ENCODE measurements around the gene MEGF11.

DNA sequence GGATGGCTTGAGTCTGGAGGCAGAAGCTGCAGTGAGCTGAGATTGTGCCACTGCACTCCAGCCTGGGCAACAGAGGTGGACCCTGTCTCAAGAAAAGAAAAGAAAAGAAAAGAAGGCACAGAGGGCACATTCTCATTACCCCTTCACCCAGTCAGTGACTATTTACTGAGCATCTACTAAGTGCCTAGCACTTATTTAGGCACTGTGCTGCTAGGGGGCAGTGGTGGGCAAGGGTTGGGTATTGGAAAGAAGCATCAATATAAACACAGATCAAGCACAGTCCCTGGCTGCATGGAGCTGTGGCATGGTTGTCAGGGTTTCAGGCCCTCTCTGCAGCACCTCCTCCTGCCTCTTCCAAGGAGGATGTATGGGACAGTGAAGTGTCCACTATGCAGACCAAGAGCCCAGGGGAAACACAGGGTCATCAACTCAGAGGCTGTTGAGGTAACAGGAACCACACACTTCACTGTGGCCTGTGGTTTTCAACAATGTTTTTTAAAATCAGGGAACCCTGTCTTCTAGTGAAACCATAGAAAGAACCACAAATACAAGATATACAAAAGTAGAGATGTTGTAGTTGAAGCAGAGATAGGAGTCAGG, 245.8 kb downstream of the MEGF11 start:
- TF ChIP-seq, protein P1, sequence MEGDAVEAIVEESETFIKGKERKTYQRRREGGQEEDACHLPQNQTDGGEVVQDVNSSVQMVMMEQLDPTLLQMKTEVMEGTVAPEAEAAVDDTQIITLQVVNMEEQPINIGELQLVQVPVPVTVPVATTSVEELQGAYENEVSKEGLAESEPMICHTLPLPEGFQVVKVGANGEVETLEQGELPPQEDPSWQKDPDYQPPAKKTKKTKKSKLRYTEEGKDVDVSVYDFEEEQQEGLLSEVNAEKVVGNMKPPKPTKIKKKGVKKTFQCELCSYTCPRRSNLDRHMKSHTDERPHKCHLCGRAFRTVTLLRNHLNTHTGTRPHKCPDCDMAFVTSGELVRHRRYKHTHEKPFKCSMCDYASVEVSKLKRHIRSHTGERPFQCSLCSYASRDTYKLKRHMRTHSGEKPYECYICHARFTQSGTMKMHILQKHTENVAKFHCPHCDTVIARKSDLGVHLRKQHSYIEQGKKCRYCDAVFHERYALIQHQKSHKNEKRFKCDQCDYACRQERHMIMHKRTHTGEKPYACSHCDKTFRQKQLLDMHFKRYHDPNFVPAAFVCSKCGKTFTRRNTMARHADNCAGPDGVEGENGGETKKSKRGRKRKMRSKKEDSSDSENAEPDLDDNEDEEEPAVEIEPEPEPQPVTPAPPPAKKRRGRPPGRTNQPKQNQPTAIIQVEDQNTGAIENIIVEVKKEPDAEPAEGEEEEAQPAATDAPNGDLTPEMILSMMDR (IDR thresholded peaks at IDR 0.05), result no peak
- no peak for TF ChIP-seq POLR2AphosphoS5 (IDR thresholded peaks at IDR 0.05)
